Activated naive CD8-positive, alpha-beta T cell treated with anti-CD3 and anti-CD28 coated beads, Interleukin-2, amount 10 ng/mL, durations not matched to agents 7 days and 5 days (primary cell): ENCODE results near the gene SLC43A1. TPM values are rescaled to one million over a fixed set of nuclear protein-coding genes. Genes with fewer than 3 reads are reported as not detected.
A peak's percentile ranks its signal among the peaks of the same experiment; 100 is the strongest.

Experiments
- ATAC-seq: fragments of 150-1000 bp; cut with Tn5 transposase; one replicate; pipeline ENCODE4 v1.10.0; 2021; ENCODE audit warnings: low read depth, moderate library complexity
- POLR2A ChIA-PET: fragments of 350-600 bp; sonication (Branson Sonifier 250); formaldehyde crosslinking; loops from one replicate; lab custom pipeline; 2021; ENCODE audit warnings: antibody characterized with exemption; lab: Charles Lee
- DNase-seq: peaks from one replicate; pipeline ENCODE4 v3.0.0; 2021
- H3K27ac Mint-ChIP-seq: one replicate; pipeline ENCODE4 v1.8.0; 2022; ENCODE audit warnings: mild to moderate bottlenecking, mixed read lengths
- H3K27me3 Mint-ChIP-seq: one replicate; pipeline ENCODE4 v1.8.0; 2022; ENCODE audit warnings: mild to moderate bottlenecking, moderate library complexity, mixed read lengths
- H3K36me3 Mint-ChIP-seq: one replicate; pipeline ENCODE4 v1.8.0; 2021; ENCODE audit warnings: mild to moderate bottlenecking, mixed read lengths
- H3K4me1 Mint-ChIP-seq: one replicate; pipeline ENCODE4 v1.8.0; 2021; ENCODE audit warnings: mixed read lengths
- H3K4me3 Mint-ChIP-seq: one replicate; pipeline ENCODE4 v1.8.0; 2022; ENCODE audit warnings: mild to moderate bottlenecking, moderate library complexity, mixed read lengths
- H3K9me3 Mint-ChIP-seq: one replicate; pipeline ENCODE4 v1.8.0; 2021; ENCODE audit warnings: mixed read lengths
- total RNA-seq, 2 experiments: library from RNA; stranded (reverse); gene quantifications; one replicate each; pipeline ENCODE4 v1.2.3, GENCODE V29; 2021

Gene SLC43A1
- total RNA-seq, 2 experiments from 2014 or later: 28.2 to 28.8 TPM

DNA sequence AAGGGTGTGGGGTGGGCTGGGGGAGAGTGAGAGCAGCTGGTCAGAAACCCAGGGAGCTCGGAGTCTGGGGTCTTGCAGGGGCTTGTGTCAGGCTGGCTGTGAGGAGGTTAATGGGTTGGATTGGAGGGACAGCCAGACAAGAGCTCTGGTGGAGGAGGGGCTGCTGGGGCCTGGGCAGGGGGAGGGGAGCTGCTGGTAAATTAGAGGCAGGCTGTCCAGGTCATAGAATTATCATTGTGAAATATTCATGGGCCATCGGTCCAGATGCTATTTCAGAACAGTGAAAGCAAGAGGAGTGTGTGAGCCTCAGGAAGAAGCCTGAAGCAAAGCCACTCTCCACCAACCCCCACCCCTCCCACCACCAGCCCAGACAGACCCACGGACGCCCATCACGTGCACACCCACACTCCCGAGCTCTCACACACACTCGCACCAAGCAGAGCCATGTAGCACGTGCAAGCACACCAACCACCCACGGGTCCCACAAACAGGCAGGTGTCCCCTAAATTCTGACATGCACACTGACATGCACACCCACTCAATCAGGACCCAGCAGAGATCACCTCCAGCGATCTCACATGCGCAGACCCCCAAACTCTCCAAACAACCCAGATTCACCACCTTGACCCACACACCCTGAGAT lies 36.4 kb downstream of the SLC43A1 start:
- ATAC-seq (no peak), DNase-seq (no peak)
- no peaks in the 10 kb centered on the region for H3K36me3 Mint-ChIP-seq
- POLR2A ChIA-PET: interaction anchor here (0.6 kb wide), 1 partner anchor 9 kb away, joined by 4 read pairs; no protein-coding TSS in a partner anchor
- no peak overlapping the region for H3K27ac Mint-ChIP-seq
- peaks cover 24% of the 10 kb centered on the region for H3K4me1 Mint-ChIP-seq
- no peak overlapping the region for H3K4me3 Mint-ChIP-seq
- H3K27me3 Mint-ChIP-seq: peaks cover 45% of the 10 kb centered on the region
- H3K9me3 Mint-ChIP-seq: no peaks in the 10 kb centered on the region

DNA sequence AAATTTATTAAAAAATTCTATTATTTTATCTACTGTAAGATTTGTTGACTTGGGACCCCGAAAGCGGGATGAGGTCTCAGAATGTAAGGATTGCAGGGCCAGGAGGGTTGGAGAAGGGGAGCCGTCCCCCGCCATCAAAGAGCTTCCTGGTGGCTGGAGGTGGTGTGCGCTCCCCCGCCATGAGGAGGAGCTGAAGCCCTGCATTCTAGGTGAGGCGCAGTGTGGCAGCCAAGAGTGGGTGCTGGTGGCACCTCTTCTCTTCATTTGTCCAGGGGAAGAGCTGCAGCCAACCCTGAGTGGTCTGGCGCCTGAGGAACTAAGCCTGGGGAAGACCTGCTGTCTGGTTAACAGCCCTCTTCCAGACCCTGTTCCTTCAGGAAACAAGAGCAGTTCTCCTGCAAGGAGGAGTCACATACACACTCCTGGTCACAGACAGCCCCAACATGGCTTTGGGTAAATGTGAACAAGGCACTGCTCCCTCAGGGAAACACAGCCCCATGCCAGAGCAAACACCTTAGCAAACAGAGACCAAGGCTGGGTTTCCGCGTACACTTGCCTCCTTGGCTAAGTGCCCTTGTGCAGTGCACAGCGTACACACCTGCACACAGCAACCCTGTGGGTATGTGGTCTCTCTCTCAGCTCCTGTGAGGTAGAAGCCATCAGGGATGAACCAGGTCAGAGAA lies 37.9 kb downstream of the SLC43A1 start:
- ATAC-seq: no peak
- no peak overlapping the region for H3K27ac Mint-ChIP-seq
- H3K27me3 Mint-ChIP-seq: peaks cover 35% of the 10 kb centered on the region
- no peak overlapping the region for H3K4me3 Mint-ChIP-seq
- peaks cover 34% of the 10 kb centered on the region for H3K4me1 Mint-ChIP-seq
- no peaks in the 10 kb centered on the region for H3K36me3 Mint-ChIP-seq
- no peaks in the 10 kb centered on the region for H3K9me3 Mint-ChIP-seq
- POLR2A ChIA-PET: interaction anchor here (0.8 to 1.3 kb wide), 2 partner anchors 20 to 52 kb away, joined by 3 to 8 read pairs; no protein-coding TSS in a partner anchor
- no peak for DNase-seq

GRCh38 chr11:57476757-57477506 lies 38.6 kb downstream of the SLC43A1 start:
- Mint-ChIP-seq H3K36me3 (no peaks in the 10 kb centered on the region), H3K4me3 (peak overlapping the region; percentile 72), H3K27ac (peak overlapping the region; percentile 49), H3K27me3 (peaks cover 32% of the 10 kb centered on the region), H3K4me1 (peaks cover 34% of the 10 kb centered on the region), H3K9me3 (no peaks in the 10 kb centered on the region)
- DNase-seq (no peak), ATAC-seq (peak; percentile 32)
- POLR2A ChIA-PET: interaction anchor here (0.6 kb wide), 1 partner anchor 38 kb away, joined by 3 read pairs; no protein-coding TSS in a partner anchor

- POLR2A ChIA-PET: interaction anchor here (0.6 kb wide), 1 partner anchor 38 kb away, joined by 3 read pairs; no protein-coding TSS in a partner anchor
- no peaks in the 10 kb centered on the region for H3K9me3 Mint-ChIP-seq
- peak; percentile 6 for ATAC-seq
- H3K4me1 Mint-ChIP-seq: peaks cover 32% of the 10 kb centered on the region
- H3K4me3 Mint-ChIP-seq: peak overlapping the region; percentile 72
- DNase-seq: peak; percentile 66
- H3K27ac Mint-ChIP-seq: peak overlapping the region; percentile 76
- H3K27me3 Mint-ChIP-seq: peaks cover 25% of the 10 kb centered on the region
- no peaks in the 10 kb centered on the region for H3K36me3 Mint-ChIP-seq
These were observed 39.3 kb downstream of the SLC43A1 start for GRCh38 chr11:57476047-57476756.

DNA sequence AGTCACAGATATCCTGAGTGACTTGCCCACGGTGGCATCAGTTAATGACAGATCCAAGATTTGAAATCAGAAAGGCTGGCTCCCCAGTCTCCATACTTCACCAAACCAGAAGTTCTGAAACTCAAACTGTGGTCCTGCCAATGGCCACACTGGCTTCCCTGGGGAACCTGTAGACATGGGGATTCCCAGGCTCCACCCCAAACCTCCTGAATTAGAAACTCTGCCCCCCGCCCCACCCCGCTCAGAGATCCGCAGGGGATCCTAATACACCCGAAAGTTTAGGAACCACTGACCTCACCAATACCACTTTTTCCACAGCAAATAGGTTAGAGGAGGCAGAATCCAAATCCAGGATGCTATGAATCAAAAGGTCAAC lies 39.8 kb downstream of the SLC43A1 start:
- H3K27ac Mint-ChIP-seq: peak overlapping the region; percentile 76
- DNase-seq: no peak
- peaks cover 20% of the 10 kb centered on the region for H3K27me3 Mint-ChIP-seq
- H3K4me3 Mint-ChIP-seq: peak overlapping the region; percentile 72
- no peaks in the 10 kb centered on the region for H3K36me3 Mint-ChIP-seq
- no peak for ATAC-seq
- POLR2A ChIA-PET: interaction anchor here (1.6 kb wide), 1 partner anchor 39 kb away, joined by 4 read pairs; the partner anchor contains the start of gene SLC43A1
- peaks cover 32% of the 10 kb centered on the region for H3K4me1 Mint-ChIP-seq
- H3K9me3 Mint-ChIP-seq: no peaks in the 10 kb centered on the region

DNA sequence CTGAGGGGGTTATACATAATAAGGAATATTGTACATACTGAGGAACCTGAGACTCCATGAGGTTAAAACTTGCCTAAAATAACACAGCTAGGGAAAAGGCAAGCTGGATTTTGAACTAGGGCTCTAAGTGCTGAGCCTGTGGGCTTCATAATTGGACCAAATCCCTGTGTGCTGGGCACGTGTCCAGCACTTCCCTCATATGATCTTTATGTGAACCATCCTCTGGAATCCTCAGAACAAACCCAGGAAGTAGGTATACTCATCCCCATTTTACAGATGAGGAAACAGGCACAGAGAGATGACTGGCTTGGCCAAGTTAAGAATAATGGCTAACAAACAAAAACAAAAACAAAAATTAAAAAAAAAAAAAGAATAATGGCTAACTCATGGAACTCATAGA lies 40.3 kb downstream of the SLC43A1 start:
- no peaks in the 10 kb centered on the region for H3K36me3 Mint-ChIP-seq
- H3K27ac Mint-ChIP-seq: no peak overlapping the region
- POLR2A ChIA-PET: interaction anchor here (0.7 to 1.6 kb wide), 7 partner anchors 40 to 149 kb away, joined by 3 to 8 read pairs (median 4); partner anchors contain the start of genes SLC43A1 and TIMM10
- H3K4me1 Mint-ChIP-seq: peaks cover 32% of the 10 kb centered on the region
- ATAC-seq (no peak), DNase-seq (no peak)
- no peaks in the 10 kb centered on the region for H3K9me3 Mint-ChIP-seq
- H3K4me3 Mint-ChIP-seq: peak overlapping the region; percentile 44
- H3K27me3 Mint-ChIP-seq: peaks cover 20% of the 10 kb centered on the region

GRCh38 chr11:57474803-57475115 lies 40.7 kb downstream of the SLC43A1 start:
- peaks cover 30% of the 10 kb centered on the region for H3K4me1 Mint-ChIP-seq
- POLR2A ChIA-PET: interaction anchor here (0.7 to 1.6 kb wide), 7 partner anchors 40 to 149 kb away, joined by 3 to 8 read pairs (median 4); partner anchors contain the start of genes SLC43A1 and TIMM10
- H3K27me3 Mint-ChIP-seq: peaks cover 20% of the 10 kb centered on the region
- no peaks in the 10 kb centered on the region for H3K36me3 Mint-ChIP-seq
- ATAC-seq (no peak), DNase-seq (no peak)
- H3K27ac Mint-ChIP-seq: peak overlapping the region; percentile 72
- H3K9me3 Mint-ChIP-seq: no peaks in the 10 kb centered on the region
- H3K4me3 Mint-ChIP-seq: peak overlapping the region; percentile 44

DNA sequence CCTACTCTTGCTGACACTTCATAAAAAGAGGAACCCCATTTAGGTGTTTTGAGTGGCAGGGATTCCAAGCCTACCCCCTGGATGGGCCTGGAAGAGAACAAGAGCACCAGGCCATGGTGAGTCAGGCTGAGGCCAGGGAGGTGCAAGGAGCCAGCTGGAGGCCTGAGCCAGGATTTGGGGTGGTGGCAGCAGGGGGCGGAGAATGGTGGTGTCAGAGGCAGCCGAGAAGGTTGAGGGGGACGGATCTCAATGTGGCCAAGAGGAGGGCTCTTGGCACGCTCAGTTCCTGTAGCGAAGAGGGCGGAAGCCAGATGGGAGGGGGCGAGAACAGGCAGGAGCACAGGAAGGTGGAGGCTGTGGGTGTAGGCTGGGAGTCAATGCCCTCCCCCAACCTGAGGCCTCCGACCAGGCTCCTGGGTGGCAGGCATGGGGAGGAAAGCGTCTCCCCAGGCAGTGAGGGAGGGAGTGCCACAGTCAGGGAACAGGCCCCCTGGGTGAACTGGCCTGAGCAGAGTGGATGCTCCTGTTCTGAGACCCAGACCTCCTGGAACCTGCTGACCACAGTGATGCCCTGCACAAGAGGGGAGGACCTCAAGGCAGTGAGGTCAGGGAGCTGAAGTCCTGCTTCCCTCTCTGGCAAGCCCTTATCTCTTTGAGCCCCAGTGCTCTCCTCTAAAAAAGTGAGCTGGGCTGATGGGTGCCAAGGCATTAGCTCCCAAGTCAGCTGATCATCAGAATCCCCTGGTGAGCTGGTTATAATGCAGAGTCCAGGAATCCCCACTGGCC lies 41.3 kb downstream of the SLC43A1 start:
- peaks cover 15% of the 10 kb centered on the region for H3K27me3 Mint-ChIP-seq
- ATAC-seq (peak; percentile 92), DNase-seq (peak; percentile 69)
- H3K36me3 Mint-ChIP-seq: no peaks in the 10 kb centered on the region
- peaks cover 30% of the 10 kb centered on the region for H3K4me1 Mint-ChIP-seq
- H3K27ac Mint-ChIP-seq: peak overlapping the region; percentile 72
- POLR2A ChIA-PET: interaction anchor here (0.7 to 1.6 kb wide), 8 partner anchors 11 to 148 kb away, joined by 3 to 8 read pairs (median 4); partner anchors contain the start of genes SLC43A1 and TIMM10
- H3K4me3 Mint-ChIP-seq: peak overlapping the region; percentile 65
- no peaks in the 10 kb centered on the region for H3K9me3 Mint-ChIP-seq

GRCh38 chr11:57473285-57473841 lies 42.1 kb downstream of the SLC43A1 start:
- POLR2A ChIA-PET: interaction anchor here (1.5 kb wide), 1 partner anchor 10 kb away, joined by 6 read pairs; no protein-coding TSS in a partner anchor
- no peak for ATAC-seq
- no peaks in the 10 kb centered on the region for H3K36me3 Mint-ChIP-seq
- H3K4me3 Mint-ChIP-seq: peak overlapping the region; percentile 18
- peak overlapping the region; percentile 72 for H3K27ac Mint-ChIP-seq
- peaks cover 30% of the 10 kb centered on the region for H3K4me1 Mint-ChIP-seq
- DNase-seq: no peak
- H3K9me3 Mint-ChIP-seq: no peaks in the 10 kb centered on the region
- H3K27me3 Mint-ChIP-seq: peaks cover 16% of the 10 kb centered on the region

GRCh38 chr11:57471496-57471895 lies 44.0 kb downstream of the SLC43A1 start:
- Mint-ChIP-seq H3K4me1 (peaks cover 26% of the 10 kb centered on the region), H3K4me3 (no peak overlapping the region), H3K9me3 (no peaks in the 10 kb centered on the region), H3K27ac (no peak overlapping the region), H3K36me3 (no peaks in the 10 kb centered on the region), H3K27me3 (peaks cover 3% of the 10 kb centered on the region)
- DNase-seq: no peak
- POLR2A ChIA-PET: no interaction called here
- ATAC-seq: no peak

DNA sequence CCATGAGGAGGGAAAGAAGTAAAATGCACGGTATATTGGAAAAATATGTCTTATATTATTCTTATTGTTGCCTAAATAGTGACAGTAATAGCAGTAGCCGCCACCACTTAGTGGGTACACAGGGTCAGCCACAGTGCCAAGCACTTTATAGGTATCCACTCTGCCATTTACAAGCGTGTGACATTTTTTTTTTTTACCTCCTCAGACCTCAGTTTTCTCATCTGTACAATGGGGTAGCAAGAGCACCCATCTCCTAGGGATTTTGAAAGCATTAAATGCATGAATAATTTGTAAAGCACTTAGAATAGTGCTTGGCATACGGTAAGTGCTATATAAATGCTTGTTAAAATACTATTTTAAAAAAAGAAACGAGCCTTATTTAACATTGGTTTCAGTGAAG lies 46.2 kb downstream of the SLC43A1 start:
- Mint-ChIP-seq H3K4me3 (no peak overlapping the region), H3K9me3 (no peaks in the 10 kb centered on the region), H3K27ac (no peak overlapping the region), H3K27me3 (peaks cover 3% of the 10 kb centered on the region), H3K36me3 (no peaks in the 10 kb centered on the region), H3K4me1 (peaks cover 11% of the 10 kb centered on the region)
- POLR2A ChIA-PET: no interaction called here
- DNase-seq (no peak), ATAC-seq (no peak)

- POLR2A ChIA-PET: no interaction called here
- no peaks in the 10 kb centered on the region for H3K9me3 Mint-ChIP-seq
- H3K27ac Mint-ChIP-seq: peak overlapping the region; percentile 18
- no peaks in the 10 kb centered on the region for H3K36me3 Mint-ChIP-seq
- DNase-seq (no peak), ATAC-seq (no peak)
- peaks cover 3% of the 10 kb centered on the region for H3K27me3 Mint-ChIP-seq
- H3K4me1 Mint-ChIP-seq: peaks cover 3% of the 10 kb centered on the region
- H3K4me3 Mint-ChIP-seq: no peak overlapping the region
These were observed 47.2 kb downstream of the SLC43A1 start for GRCh38 chr11:57468276-57468675.
